GM12892 (cell line): Measurements from ENCODE around the gene OR5AP2. TPM values are rescaled to one million over a fixed set of nuclear protein-coding genes. Genes with fewer than 3 reads are reported as not detected.
"Not testable (repeated sequence)": the region's sequence is repeated elsewhere in the genome, so short reads cannot be mapped to it uniquely, and the experiment has no call there.

Experiments
- DNase-seq: peaks from one replicate; pipeline ENCODE4 v3.0.0; 2011; ENCODE audit not compliant: insufficient read length
- FAIRE-seq: peaks from 2 replicates; lab custom pipeline; 2011; peaks lifted over from hg19 to GRCh38; lab: Jason Lieb, UNC
- POLR2A ChIP-seq: IDR thresholded peaks from 2 replicates; pipeline ENCODE4 v1.6.1; 2011; ENCODE audit warnings: low read depth, low read length, control low read depth
- POLR2AphosphoS5 ChIP-seq: IDR thresholded peaks from 2 replicates; pipeline ENCODE4 v1.6.1; 2011; ENCODE audit warnings: low read depth, low read length, control low read depth
- TAF1 ChIP-seq: IDR thresholded peaks from 2 replicates; pipeline ENCODE4 v1.6.1; 2011; ENCODE audit warnings: low read depth, mild to moderate bottlenecking, control low read depth, low read length, borderline replicate concordance
- polyA plus RNA-seq: library from polyadenylated mRNA; unstranded; fragments of >200 nt; gene quantifications from one replicate; pipeline ENCODE4 v1.2.1, GENCODE V29; 2012; ENCODE audit warnings: missing spikeins, inconsistent platforms; ENCODE audit not compliant: missing spikeins

Gene OR5AP2
- polyA plus RNA-seq, result not detected

DNA sequence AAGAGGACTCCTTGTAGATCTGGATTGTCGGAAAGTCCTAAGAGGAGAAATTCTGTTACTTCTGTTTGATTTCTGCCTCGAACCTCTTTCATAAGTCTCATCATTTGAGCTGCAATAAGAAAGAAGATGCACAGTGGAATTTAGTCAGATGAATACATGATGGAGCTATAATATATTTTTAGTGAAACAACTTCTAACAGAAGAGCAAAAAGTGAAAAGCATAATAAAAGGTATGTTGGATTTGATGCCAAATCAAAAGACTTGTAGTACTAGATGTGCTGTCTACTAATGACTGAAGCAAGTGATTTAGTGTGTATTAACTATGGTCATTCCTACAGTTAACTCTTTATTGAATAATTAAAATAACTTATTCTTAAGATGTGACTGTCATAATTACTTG, at the start of gene OR5AP2:
Gene OR5AP2, minus strand, starts transcription at position 101 of the 400 bp plus-strand sequence. Its CDS starts 0 bp downstream, at position 101.
- no peak for DNase-seq
- FAIRE-seq, result no peak
- TF ChIP-seq POLR2A, result no peak
- no peak for TF ChIP-seq POLR2AphosphoS5
- no peak for TF ChIP-seq TAF1

DNA sequence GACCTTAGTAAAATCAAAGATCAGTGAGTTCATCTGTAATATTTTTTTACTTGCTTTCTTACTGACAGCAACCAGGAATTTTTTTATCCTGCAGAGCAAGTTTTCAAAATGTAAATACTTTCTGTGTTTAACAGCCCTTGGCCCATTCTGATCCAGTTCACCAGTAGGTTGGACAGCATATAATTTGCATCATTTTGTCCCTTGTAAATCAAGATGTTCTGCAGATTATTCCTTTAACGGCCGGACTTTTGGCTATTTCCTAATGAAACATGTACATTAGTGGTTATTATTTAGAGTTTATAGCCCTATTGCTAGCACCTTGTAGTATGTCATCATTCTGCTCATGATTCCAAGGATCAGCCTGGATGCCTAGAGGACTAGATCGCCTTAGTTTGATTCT, 48.9 kb upstream of the OR5AP2 start:
- FAIRE-seq, DNase-seq: not testable (repeated sequence)

DNA sequence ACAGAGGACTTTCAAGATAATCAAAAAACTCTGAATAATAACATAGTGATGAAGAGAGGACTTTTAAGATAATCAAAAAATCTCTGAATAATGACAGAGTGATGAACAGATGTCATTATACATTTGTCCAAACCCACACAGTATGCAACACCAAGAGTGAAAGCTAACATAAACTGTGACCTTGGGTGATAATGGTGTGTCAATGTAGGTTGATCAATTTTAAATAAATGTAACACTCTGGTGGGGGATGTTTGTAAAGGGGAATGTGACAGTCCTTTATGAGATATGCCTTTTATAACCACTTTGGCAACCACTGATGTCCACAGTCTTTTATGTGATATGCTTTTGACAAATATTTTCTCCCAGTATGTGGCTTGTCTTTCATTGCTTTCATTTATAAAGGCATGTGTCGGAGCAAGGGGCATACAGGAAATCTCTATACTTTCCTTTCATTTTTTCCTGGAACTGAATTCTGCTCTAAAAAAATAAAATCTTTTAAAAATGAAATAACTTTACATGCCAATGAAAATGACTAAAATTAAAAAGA, 46.4 kb upstream of the OR5AP2 start:
- no peak for FAIRE-seq
- TF ChIP-seq POLR2A (no peak), TAF1 (no peak), POLR2AphosphoS5 (no peak)
- DNase-seq, result no peak

DNA sequence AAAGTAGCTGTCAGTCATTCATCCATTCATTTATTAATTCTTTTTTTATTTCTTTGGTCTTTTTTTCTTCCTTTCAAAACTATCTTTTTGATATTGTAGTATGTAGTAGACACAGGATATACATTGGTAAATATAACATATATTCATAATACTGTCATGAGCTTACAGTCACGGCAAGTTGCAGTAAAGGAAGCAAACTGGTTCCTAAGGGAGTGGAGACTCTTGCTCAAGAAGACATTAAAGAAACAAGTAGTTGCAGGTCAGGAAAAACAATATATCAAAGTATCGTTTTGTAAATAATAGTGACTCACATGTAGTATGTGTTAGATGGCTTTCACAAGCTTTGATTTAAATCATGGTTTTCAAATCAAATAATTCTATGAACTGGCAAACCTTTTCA, 28.7 kb upstream of the OR5AP2 start:
- FAIRE-seq, result no peak
- DNase-seq, result no peak
- TF ChIP-seq TAF1, result no peak
- no peak for TF ChIP-seq POLR2AphosphoS5
- TF ChIP-seq POLR2A, result no peak

DNA sequence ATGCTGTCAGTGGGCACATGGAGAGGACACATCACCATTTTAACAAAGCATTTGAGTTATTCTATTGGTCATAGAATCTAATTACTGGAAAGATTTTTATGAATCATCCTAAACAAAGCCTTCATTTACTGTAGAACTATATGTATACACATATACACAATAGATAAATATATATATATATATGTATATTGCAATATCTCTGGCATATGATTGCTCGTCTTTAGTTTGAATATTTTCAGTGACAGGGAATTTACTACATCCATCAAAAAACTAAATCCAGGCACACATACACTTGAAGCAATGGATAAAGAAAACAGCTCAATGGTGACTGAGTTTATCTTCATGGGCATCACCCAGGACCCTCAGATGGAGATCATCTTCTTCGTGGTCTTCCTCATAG, 21.1 kb upstream of the OR5AP2 start, which contains the start of gene OR5AR1:
Gene OR5AR1, plus strand, starts transcription at position 301 of the 400 bp plus-strand sequence. Its CDS starts 0 bp downstream, at position 301.
- FAIRE-seq (no peak), DNase-seq (no peak)
- no peak for TF ChIP-seq TAF1
- TF ChIP-seq POLR2AphosphoS5, result no peak
- no peak for TF ChIP-seq POLR2A

DNA sequence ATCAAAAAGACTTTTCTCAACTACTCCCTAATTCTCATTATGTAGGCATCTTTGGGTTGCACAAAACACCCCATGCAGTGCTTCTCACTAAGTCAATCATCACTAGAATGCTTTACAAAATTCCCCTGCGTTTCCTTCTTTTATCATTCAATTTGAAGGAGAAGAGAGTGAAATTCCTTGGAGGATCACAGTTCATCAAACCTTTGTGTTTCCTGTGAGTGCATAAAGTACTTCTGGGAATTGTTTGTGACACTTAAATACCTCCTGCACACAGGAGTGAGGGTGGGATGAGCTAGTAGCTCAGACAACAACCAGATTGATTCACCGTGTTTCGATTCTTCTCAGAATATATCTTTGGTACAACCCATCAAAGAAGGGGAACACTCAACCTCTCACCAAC, 17.5 kb upstream of the OR5AP2 start:
- TF ChIP-seq TAF1 (no peak), POLR2A (no peak), POLR2AphosphoS5 (no peak)
- DNase-seq (no peak), FAIRE-seq (no peak)

DNA sequence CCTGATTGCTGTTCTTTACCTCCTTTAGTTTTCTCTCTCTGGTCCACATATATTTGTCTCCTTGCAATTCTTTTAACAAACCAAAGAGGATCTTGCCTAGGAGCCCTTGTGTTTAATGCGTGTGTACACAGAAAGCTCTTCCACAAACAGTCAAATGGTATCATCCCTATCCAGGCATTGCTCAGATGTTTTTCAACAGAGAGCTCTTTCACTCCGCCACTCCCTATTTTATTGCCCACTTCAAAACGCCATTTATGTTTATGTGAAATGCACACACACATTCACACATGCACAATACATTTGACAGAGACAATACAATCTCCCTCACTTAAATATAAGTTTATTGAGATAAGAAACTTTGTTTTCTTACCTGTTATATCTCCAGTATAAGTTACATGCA, 4.7 kb downstream of the OR5AP2 start:
- no peak for FAIRE-seq
- TF ChIP-seq TAF1 (no peak), POLR2A (no peak)

DNA sequence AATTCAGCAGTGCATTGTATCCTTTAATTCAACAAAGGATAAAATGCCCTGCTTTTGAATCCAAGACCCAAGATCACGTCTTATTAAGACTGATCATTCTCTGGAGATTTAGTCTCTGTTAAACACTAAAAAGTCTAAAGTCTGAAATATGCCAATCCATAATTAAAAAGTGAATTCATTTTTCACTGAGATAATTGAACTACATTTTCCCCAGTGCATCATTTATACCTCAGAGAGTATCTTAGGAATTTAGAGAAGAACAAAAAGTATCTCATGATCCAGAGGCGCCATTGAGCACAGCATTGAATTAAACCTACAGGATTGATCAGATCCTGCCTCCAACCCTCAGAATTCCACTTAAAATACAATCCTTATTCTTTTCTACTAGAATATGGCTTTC, 5.4 kb downstream of the OR5AP2 start:
- TF ChIP-seq POLR2AphosphoS5, result no peak
- TF ChIP-seq TAF1, result no peak
- TF ChIP-seq POLR2A, result no peak
- no peak for DNase-seq
- FAIRE-seq, result no peak

More for the DNA sequence above, 4.7 kb downstream of the OR5AP2 start:
- DNase-seq, result no peak

DNA sequence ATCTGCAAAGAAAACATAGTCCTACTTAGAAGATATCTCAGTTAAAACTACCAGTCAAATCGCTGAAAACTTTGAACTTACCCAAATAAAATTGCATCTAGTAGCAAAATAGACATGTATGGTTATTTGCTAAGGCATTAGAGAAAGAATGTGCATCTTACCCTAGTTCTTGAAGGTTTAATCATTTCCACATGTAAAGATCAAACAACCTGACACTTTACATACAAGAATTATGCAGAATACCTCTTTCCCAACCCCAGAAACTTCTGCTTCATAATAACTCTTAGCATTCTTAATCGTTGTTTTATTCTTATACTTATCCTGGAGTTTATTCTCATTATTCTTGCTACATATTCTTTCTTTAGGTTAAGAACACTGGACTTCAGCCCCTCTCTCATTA, 9.9 kb downstream of the OR5AP2 start:
- FAIRE-seq, result no peak
- no peak for DNase-seq
- no peak for TF ChIP-seq TAF1
- no peak for TF ChIP-seq POLR2A
- no peak for TF ChIP-seq POLR2AphosphoS5

DNA sequence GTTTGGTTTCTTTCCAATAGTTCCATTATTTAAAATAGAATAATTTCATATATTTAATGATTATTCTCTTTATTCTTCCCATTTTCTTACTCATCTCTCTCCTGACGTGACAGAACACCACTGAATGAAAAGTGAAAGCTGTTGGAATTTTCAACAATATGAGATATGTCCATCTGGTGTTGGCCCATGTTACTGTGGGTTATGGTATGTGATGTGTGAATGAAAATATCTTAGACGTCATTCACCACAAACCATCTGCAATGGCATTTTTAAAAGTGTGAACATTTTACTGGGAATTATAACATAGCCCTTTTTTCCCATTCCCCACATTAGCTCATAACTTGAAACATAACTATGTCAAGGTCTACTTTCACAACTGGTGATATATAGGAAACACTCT, 16.3 kb downstream of the OR5AP2 start:
- FAIRE-seq (no peak), DNase-seq (no peak)
- TF ChIP-seq TAF1 (no peak), POLR2A (no peak), POLR2AphosphoS5 (no peak)

DNA sequence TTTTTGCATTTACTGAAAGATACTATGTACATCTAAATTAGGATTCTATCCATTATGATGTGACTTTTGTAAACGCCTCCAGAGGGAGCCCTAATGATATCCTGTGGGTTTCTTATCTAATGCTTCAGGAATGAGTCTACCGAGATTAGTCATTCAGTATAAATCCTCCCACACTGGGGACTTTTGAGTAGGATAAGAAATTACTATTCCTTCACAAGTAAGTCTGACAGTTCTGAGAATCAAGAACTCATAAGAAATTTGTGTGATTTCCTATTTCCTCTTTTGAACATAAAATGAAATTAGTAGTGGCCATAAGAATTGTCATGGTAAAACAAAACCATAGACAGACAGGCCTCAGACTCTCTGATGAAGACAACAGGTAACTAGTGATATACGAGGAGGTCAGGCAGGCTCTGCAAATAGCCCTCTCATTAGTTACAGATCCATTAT, 17.6 kb downstream of the OR5AP2 start:
- FAIRE-seq (peak; percentile 5), DNase-seq (no peak)
- TF ChIP-seq POLR2AphosphoS5 (no peak), POLR2A (no peak), TAF1 (no peak)

DNA sequence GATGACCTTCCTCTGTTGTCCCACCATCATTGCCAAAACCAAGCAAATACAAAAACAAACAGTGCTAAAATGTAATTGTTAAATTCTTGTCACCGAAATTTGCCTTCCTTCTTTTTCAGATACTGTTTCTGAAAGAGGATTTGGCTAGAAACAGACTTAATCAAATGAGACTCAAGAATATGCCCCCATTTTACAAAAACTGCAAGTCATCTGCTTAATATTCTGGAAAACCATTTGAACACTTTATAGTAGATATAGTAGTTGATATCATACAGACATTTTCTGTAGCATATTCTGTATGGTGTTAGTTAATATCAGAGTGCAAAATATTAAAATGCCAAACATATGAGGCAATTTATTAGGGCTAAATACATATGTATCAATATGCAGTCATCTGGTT, 31.1 kb downstream of the OR5AP2 start:
- FAIRE-seq (no peak), DNase-seq (no peak)
- no peak for TF ChIP-seq POLR2A
- TF ChIP-seq POLR2AphosphoS5, result no peak
- no peak for TF ChIP-seq TAF1

DNA sequence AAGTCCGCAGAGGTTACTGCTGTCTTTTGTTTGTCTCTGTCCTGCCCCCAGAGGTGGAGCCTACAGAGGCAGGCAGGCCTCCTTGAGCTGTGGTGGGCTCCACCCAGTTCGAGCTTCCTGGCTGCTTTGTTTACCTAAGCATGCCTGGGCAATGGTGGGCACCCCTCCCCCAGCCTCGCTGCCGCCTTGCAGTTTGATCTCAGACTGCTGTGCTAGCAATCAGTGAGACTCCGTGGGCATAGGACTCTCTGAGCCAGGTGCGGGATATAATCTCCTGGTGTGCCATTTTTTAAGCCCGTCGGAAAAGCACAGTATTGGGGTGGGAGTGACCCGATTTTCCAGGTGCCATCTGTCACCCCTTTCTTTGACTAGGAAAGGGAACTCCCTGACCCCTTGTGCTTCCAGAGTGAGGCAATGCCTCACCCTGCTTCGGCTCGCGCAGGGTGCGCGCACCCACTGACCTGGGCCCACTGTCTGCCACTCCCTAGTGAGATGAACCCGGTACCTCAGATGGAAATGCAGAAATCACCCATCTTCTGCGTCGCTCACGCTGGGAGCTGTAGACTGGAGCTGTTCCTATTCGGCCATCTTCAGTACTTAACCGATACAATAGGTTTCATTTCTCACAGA, 50.0 kb downstream of the OR5AP2 start:
- not testable (repeated sequence) for DNase-seq, FAIRE-seq
